Activated naive CD4-positive, alpha-beta T cell treated with anti-CD3 and anti-CD28 coated beads, Interleukin-2, amount 50 U/mL, for 72 hours (primary cell): Measurements from ENCODE around the gene ANKRD17. TPM values are rescaled to one million over a fixed set of nuclear protein-coding genes. Genes with fewer than 3 reads are reported as not detected.

ENCODE experiments used
- ATAC-seq, 2 donors: fragments of 150-1000 bp; cut with Tn5 transposase; 2 replicates each; pipeline ENCODE4 v1.10.0; 2021; ENCODE audit warnings: mild to moderate bottlenecking in 2 of 2, moderate library complexity in 2 of 2
- DNase-seq, 2 donors: peaks; one replicate each; pipeline ENCODE4 v3.0.0; 2021 to 2022; ENCODE audit warnings: low spot score in 2 of 2
- H3K27ac Mint-ChIP-seq, 2 donors: one replicate each; pipeline ENCODE4 v1.8.0; 2022; ENCODE audit warnings: mild to moderate bottlenecking in 2 of 2, mixed read lengths in 2 of 2
- H3K36me3 Mint-ChIP-seq, 2 donors: one replicate each; pipeline ENCODE4 v1.8.0; 2022; ENCODE audit warnings: mixed read lengths in 2 of 2
- H3K9me3 Mint-ChIP-seq, 2 donors: one replicate each; pipeline ENCODE4 v1.8.0; 2022; ENCODE audit warnings: mixed read lengths in 2 of 2
- total RNA-seq, 2 donors: library from RNA; stranded (reverse); gene quantifications; one replicate each; pipeline ENCODE4 v1.2.3, GENCODE V29; 2022

The ANKRD17 gene
- total RNA-seq, 2 donors from 2014 or later, result 39.1 to 73.9 TPM

DNA sequence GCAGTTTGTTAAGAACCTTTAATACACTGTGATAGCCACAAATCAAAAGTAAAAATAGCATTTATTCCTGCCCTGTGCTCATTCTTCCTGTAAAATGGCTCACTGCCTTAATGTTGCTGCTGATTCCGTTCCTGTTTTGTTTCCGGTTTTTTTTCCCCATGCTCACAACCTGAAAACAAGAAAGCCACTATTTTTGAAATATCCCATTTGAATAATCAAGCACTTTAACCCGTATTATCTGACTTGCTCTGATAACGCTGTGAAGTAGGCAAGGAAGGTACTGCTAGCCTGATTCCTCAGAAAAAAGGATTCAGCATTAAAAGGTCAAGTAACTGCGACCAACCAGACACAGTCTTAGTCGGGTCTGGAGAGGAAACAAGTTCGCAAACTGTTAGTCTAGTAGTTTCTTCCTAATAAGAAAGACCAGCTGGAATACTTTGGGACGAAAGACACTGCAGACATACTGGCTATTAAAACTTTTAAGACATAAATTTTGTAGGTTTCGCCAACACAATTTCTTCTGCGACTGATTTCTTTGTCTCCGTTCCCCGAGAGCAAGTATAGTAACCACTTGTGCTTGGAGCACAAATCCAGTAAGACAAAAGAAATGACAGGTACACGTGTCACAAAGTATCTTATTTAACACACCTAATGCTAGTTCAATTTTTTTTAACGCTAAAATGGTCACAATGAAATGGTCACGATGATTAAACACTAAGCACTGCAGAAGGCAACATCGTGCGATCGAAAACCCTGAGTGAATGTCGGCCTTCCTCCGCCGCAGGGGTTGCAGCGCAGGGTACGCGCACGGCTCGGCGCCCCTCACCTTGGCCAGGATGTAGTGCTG is 189.9 kb downstream of the ANKRD17 start:
- peak overlapping the region; percentile 97 to 99 for H3K27ac Mint-ChIP-seq
- H3K36me3 Mint-ChIP-seq, result peaks cover 23 to 38% of the 10 kb centered on the region in 2 donors
- no peaks in the 10 kb centered on the region for H3K9me3 Mint-ChIP-seq
- DNase-seq (no peak), ATAC-seq (no peak)

DNA sequence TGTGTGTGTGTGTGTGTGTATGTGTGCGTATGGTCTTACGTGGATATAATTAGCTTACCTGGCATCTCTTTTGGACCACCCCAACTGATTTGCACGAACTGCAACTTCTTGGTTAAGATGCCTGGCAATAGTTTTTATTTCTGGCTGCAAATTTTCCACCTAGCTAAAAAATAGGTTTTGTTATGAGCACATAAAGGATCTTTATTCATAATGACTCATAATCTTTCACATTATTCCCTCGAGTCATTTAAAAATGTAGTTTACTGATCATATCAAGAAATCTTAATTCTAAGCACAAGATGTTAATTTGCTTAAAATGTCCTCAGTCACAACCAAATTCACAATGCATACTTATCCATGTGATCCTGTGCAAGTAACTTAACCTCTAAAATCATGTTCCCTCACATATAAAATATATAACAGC is 190.6 kb downstream of the ANKRD17 start:
- DNase-seq (peak in 1 of 2 donors; percentile 43), ATAC-seq (peak; percentile 6 to 32)
- Mint-ChIP-seq H3K9me3 (no peaks in the 10 kb centered on the region), H3K27ac (peak overlapping the region; percentile 97 to 99), H3K36me3 (peaks cover 23 to 40% of the 10 kb centered on the region in 2 donors)

DNA sequence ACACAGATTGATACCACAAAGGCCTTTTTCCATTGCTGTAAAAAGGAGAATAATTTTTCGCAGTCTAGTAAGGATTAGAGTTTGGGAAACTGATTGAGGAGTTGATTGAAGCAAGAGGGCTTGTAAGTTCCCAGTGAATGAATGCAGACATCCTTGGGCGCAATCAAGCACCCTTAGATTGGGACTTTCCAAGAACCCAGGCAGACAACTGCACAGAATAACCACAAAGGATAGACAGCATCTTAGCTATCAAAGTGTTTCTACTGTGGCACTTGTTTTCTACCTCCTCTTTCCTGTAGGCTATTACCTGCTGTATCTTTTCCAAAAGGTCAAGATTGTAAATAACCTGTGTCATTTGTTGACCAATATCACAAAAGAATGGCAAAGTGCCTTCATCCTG is 191.7 kb downstream of the ANKRD17 start:
- DNase-seq, result no peak
- Mint-ChIP-seq H3K36me3 (peaks cover 23 to 40% of the 10 kb centered on the region in 2 donors), H3K9me3 (no peaks in the 10 kb centered on the region), H3K27ac (peak overlapping the region; percentile 95 to 97)
- ATAC-seq, result no peak

DNA sequence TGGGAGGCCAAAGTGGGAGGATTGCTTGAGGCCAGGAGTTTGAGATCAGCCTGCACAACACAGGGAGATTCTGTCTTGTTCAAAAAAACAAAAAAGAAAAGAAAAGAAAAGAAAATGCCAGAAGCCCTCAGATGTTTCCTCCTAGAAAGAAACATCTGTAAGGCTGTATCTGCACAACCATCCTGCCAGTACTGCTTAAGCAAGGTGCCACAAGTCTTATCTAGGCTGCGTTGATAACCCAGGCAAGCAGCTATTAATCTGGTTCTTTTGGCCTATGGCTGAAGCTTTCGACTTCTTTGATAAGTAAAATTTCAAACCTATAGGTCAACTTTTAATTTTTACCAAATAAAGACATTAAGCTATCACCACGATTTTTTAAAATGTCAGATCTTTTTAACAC is 192.2 kb downstream of the ANKRD17 start:
- peak overlapping the region; percentile 77 to 95 for H3K27ac Mint-ChIP-seq
- H3K36me3 Mint-ChIP-seq, result peaks cover 23 to 43% of the 10 kb centered on the region in 2 donors
- no peaks in the 10 kb centered on the region for H3K9me3 Mint-ChIP-seq
- DNase-seq (no peak), ATAC-seq (no peak)

DNA sequence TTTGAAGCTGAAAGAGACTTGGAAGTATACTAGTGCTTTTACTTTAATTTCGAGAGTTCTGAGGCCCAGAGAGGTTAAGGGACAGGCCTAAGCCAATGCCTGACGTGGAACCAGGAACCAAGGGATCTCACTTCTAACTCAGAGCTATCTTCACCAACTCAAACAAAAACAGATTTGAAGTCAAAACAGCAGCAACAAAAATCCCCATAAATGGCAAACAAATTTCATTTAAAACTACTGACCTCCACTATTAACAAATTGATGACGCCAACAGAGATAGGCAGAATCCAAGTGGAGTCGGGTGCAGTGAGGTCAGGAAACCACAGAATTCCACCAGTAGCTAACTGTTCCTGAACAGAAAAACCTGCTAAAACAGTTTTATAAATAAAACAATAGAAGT is 194.1 kb downstream of the ANKRD17 start:
- Mint-ChIP-seq H3K27ac (no peak overlapping the region), H3K36me3 (peaks cover 32 to 54% of the 10 kb centered on the region in 2 donors), H3K9me3 (no peaks in the 10 kb centered on the region)
- no peak for ATAC-seq
- no peak for DNase-seq

DNA sequence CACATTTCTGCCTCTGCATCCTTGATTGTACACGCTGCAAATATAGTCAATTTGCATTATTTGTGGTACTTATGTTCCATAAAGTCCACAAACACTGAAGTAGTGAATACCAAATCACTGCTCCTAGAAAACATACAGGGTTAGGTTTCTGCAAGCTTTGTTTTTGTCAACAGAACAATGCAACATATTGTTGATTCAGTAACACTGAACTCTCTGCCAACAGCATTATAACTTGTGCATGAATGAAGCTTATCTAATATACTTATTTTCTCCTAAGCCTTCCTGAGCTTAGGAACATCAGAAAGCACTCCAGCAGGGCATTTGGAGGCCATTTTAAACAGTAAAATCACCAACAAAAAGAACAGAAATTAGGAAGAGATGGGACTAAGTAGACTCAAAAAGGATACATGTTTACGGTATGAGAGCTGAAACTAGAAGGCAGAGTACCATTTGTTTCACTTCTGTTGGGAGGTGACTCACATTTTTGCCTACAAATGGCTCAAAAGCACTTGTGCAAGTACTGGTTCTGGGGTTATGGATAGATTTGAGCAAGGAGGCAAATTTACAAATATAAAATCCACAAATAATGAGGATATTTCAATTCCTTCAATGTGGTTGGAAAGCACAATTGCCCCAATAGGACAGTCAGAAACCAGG is 203.2 kb downstream of the ANKRD17 start:
- DNase-seq (no peak), ATAC-seq (peak; percentile 62 to 91)
- H3K9me3 Mint-ChIP-seq, result no peaks in the 10 kb centered on the region
- peak overlapping the region in 1 of 2 donors; percentile 55 for H3K27ac Mint-ChIP-seq
- H3K36me3 Mint-ChIP-seq, result peaks cover 17 to 35% of the 10 kb centered on the region in 2 donors

DNA sequence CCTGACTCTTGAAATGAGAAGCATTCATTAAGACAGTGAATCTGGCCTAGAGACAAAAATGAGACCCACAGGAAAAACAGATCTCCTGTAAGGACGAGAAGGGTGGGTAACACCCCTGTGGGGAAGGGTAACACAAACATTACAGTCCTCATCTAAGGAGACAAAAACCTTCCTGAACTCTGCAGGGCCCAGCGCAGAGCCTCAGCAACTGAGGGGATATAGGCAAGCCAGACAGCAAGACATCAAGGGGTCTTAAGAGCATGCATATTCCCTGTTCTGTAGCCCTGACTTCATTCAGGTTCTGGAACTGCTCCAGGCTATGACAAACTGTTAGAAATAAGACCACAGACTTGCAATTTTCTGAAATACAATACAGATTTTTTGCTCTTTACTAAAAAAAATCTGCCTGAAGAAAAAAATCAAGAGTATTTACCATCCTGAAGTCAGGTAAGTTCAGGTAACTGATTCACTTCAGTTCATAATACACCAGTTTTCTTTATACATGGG is 204.6 kb downstream of the ANKRD17 start:
- ATAC-seq, result no peak
- peaks cover 13 to 30% of the 10 kb centered on the region in 2 donors for H3K36me3 Mint-ChIP-seq

DNA sequence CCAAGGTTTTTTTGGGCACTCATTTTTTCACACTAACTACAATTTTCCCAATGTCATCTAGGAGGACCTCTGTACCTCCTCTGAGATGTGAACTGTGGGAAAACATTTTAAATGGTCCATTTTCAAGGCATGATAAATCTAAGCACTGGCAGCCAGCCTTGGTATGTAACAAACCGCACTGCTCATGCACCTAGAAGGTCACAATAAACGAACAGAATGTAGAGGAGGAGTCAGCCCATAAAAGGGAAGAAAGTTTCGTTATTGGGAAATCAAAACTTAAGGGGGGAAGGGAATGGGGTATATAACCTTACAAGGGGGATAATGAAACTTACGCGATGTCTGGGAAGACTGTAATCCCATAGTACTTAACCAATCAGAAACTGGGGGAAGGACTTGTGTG is 205.5 kb downstream of the ANKRD17 start:
- Mint-ChIP-seq H3K36me3 (peaks cover 13 to 30% of the 10 kb centered on the region in 2 donors), H3K27ac (no peak overlapping the region), H3K9me3 (no peaks in the 10 kb centered on the region)
- ATAC-seq (no peak), DNase-seq (no peak)

More for the DNA sequence above, 204.6 kb downstream of the ANKRD17 start:
- Mint-ChIP-seq H3K27ac (no peak overlapping the region), H3K9me3 (no peaks in the 10 kb centered on the region)
- DNase-seq, result no peak

DNA sequence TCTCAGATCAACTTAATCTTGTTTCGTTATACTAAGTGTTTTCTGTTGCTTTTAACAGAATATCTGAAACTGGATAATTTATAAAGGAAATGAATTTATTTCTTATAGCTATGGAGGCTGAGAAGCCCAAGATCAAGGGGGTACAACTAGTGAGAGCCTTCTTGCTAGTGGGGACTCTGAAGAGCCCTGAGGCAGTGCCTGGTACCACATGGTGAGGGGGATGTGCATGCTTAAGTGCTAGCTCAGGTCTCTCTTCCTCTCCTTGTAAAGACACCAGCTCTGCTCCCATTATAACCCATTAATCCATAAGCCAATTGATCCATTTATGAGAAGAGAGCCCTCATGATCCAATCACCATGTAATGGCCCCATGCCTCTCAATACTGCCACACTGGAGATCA is 207.0 kb downstream of the ANKRD17 start:
- no peak overlapping the region for H3K27ac Mint-ChIP-seq
- peaks cover 13 to 29% of the 10 kb centered on the region in 2 donors for H3K36me3 Mint-ChIP-seq
- DNase-seq (no peak), ATAC-seq (no peak)
- H3K9me3 Mint-ChIP-seq, result no peaks in the 10 kb centered on the region

DNA sequence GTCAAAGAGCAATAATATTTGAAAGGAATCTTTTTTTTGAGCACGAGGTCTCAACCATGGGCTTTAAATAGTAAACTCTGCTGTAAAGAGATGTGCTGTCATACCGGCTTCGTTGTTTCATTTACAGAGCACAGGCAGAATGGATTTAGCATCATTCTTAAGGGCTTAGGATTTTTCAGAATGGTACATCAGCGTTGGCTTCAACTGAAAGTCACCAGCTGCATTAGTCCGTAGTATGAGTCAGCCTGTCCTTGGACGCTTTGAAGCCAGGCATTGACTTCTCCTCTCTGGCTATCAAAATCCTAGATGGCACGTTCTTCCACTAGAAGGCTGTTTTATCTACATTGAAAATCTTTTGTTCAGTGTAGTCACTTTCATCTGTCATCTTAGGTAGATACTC is 212.7 kb downstream of the ANKRD17 start:
- DNase-seq, result no peak
- peaks cover 6 to 7% of the 10 kb centered on the region in 2 donors for H3K36me3 Mint-ChIP-seq
- H3K27ac Mint-ChIP-seq, result no peak overlapping the region
- peaks cover 0 to 9% of the 10 kb centered on the region in 2 donors for H3K9me3 Mint-ChIP-seq
- ATAC-seq, result no peak

DNA sequence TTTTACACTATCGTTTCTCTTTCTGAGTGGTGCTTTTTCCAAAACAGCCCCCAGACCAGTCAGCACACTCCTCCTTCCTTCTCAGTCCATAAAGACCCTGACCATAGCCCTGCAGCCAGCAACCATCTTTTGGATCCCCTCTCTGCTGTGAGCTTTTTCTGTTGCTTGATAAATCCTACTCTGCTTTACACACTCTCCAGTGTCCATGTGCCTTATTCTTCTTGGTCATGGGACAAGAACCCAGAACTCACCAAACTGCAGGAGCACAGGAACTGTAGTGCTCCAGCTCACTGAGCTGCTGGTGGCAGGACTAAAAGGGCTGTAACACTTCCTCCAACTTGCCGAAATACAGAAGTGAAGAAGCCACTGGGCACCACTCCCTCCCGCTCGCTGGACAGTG is 221.5 kb downstream of the ANKRD17 start:
- Mint-ChIP-seq H3K27ac (no peak overlapping the region), H3K36me3 (peaks cover 17 to 18% of the 10 kb centered on the region in 2 donors), H3K9me3 (peaks cover 3 to 20% of the 10 kb centered on the region in 2 donors)
- ATAC-seq, result no peak
- no peak for DNase-seq

DNA sequence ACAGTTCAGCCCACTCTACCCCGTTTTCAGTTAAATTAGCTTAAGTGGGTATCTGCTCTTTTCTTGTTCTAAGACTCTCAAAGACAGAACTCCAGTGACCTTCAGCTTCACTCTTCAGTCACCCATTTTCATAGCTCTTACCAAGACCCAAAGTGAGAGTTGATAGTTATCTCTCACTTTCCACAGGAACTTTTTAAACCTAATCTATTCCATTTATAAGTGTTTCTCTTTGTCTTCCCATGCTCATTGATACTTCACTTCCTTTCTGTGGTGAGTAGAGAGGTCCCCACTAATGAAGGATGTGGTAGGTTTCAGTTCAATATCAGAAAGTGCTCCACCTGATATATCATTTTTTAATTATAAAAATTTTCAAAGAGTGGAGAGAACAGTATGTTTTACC is 222.5 kb downstream of the ANKRD17 start:
- H3K36me3 Mint-ChIP-seq, result peaks cover 12 to 17% of the 10 kb centered on the region in 2 donors
- DNase-seq, result no peak
- ATAC-seq, result peak; percentile 22 to 57
- H3K27ac Mint-ChIP-seq, result peak overlapping the region; percentile 22 to 80
- peaks cover 3 to 20% of the 10 kb centered on the region in 2 donors for H3K9me3 Mint-ChIP-seq

DNA sequence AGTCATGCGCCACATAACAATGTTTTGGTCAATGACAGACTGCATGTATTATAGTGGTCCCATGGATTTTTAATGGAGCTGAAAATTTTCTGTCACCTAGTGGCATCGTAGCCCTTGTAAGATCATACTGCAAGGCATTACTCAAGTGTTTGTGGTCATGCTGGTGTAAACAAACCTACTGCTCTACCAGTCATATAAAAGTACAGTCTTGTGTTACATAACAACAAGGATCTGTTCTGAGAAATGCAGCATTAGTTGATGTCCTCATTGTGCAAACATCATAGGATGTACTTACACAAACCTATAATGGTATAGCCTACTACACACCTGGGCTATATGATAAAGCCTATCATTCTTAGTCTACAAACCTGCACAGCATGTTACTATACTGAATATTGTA is 223.7 kb downstream of the ANKRD17 start:
- DNase-seq, result no peak
- no peak for ATAC-seq
- H3K27ac Mint-ChIP-seq, result no peak overlapping the region
- H3K36me3 Mint-ChIP-seq, result peaks cover 12 to 17% of the 10 kb centered on the region in 2 donors
- H3K9me3 Mint-ChIP-seq, result peaks cover 3 to 20% of the 10 kb centered on the region in 2 donors

DNA sequence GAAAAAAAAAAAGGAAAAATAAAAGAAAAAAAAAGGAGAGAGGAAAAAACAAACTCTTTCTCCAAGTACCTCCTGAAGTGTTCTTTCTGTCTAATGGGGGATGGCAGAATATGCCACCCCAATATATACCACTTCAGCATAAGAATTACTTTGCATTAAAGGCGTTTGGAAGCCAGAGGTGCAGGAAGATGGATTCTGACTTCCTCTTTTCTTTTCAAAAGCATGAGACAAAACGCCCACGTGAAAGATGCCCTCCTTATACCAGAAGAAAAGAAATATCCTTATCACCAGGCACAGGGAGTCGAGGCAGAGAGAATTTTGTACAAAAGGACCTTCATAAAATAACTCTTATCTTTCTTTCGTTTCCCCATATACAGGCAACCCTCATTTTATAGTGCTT is 230.0 kb downstream of the ANKRD17 start:
- ATAC-seq (no peak), DNase-seq (no peak)
- Mint-ChIP-seq H3K9me3 (no peaks in the 10 kb centered on the region), H3K36me3 (no peaks in the 10 kb centered on the region), H3K27ac (no peak overlapping the region)
